HG03575 (cell line): Measurements from ENCODE around the gene DPH3.

ENCODE experiments used
- ATAC-seq: cut with Tn5 transposase; IDR thresholded peaks from one replicate; pipeline ENCODE4 v1.9.1; 2021; ENCODE audit not compliant: unreplicated experiment, insufficient number of reproducible peaks, low FRiP score; ENCODE audit errors: extremely low read depth

DPH3 gene

DNA sequence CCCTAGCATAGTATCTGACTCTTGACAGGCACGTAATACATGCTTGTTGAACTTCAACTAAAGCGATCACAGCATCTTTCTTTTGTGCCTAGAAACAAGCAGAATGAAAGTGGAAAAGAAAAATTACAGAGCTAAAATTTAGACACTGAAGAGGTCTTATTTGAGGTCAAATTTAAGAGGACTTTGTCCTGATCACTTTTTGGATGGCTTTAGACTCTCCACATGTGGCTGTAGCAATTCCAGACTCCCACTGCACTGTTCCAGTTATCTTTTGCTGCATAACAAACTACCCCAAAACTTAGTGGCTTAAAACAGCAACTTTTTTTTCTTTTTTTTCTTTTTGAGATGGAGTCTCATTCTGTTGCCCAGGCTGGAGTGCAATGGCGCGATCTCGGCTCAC, 23.5 kb downstream of the DPH3 start:
- ATAC-seq: no peak

DNA sequence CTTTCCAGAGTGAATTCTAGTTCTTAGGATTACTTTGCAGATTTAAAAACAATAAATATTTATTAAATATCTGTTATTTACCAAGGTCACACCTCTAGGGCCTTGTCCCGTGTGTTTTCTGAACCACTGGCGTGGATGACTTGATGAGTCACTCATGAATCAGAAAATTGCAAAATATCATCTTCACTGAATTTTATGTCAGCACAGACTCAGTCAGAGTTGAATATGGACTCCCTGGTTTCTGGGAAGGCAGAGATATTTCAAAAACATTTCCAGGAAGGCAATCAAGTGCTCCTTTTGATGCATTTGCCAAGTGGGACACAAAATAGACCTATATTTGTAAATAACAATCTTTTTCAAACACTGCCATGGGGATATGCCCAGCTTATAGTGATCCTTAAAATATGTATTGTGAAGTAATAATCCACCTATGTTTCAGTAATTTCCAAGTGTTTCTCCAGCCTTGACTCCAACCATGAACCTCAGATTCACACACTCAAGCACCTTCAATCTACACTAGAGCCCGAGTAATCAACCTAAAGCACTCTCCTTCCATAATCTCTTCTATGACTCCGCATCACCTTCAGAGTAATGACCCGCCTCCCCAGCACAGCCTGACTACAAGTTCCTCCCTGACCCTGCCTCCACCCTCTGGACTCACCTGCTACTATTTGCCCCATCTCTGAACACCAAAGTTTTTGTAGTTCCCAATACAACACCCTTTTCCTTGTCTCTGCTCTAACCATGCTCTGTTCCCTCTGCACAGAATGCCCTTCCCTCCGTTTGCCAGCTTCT, 24.3 kb downstream of the DPH3 start:
- no peak for ATAC-seq

DNA sequence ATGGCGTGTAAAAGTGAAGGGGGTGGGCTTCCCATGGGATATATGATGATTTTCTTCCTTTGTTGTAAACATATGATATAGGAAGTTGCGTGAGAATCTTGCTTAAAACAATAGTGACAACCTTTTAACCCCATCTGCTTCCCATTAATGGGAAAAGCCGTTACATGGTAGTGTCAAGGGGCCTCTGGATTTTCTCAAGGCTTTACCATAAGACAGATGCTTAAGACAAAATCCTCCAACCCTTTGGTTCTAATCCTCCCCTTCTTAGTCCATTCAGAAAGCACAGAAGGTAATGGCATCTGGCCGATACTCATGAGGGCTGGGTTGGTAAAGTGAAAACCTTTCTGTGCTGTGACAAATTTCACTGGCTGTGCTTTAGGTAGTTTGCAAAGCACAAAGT, 25.0 kb downstream of the DPH3 start:
- no peak for ATAC-seq

DNA sequence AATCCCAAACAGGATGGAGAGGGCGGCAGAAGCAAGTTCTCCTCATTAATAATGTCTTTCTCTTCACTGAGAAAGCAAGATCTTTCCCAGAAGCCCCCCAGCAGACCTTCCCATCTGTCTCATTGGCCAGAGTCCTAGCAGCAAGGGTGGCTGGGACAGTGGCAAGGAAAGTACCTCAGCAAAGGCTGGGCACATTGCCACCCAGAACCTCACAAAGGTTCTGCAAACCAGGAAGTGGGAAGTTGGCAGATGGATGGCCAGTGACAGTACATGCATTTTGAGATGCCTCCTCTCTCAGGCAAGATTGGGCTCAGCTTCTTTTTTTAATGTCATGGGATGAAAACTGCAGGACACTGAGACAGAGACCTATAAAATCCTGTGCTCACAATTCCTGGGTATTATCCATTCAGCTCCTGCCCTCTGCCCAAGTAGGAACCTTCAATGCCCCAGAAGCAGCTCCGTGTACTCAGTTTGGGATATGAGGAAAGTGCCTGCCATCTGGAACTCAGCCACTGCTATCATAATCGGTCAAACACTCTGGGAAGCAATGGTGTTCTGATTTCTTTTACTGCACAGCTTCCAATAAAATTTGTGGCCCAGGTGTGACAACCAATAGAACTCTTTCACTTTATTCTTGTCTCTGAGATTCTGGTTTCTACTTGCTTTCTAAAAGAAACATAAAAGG, 25.5 kb downstream of the DPH3 start:
- no peak for ATAC-seq

- no peak for ATAC-seq
Observed at GRCh38 chr3:16236856-16237393, 27.8 kb downstream of the DPH3 start.

- ATAC-seq: no peak
Observed at GRCh38 chr3:16236030-16236639, 28.6 kb downstream of the DPH3 start.

- no peak for ATAC-seq
Observed at GRCh38 chr3:16234281-16234680, 30.5 kb downstream of the DPH3 start.

- ATAC-seq: no peak
Observed at GRCh38 chr3:16233806-16234205, 30.9 kb downstream of the DPH3 start.

GRCh38 chr3:16231983-16232382, 32.8 kb downstream of the DPH3 start:
- no peak for ATAC-seq

GRCh38 chr3:16229681-16230080, 35.1 kb downstream of the DPH3 start:
- no peak for ATAC-seq

DNA sequence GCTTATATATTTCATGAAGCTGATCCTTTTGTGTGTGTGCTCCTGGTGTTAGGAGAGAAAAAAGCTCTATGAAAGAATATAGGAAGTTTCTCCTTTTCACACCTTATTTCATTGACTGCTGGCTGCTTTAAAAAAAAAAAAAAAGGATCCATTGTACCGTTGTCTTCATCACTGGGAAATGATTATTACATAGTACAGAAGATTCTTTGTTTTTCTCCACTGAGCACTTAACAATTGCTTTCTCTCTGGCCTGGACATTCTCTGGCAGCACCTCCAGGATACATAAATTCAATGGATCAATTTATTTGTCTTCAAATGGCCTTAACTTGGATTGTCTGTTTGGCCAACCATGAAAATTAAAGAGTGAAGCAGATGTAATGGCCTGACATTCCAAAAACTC, 37.2 kb downstream of the DPH3 start:
- no peak for ATAC-seq

DNA sequence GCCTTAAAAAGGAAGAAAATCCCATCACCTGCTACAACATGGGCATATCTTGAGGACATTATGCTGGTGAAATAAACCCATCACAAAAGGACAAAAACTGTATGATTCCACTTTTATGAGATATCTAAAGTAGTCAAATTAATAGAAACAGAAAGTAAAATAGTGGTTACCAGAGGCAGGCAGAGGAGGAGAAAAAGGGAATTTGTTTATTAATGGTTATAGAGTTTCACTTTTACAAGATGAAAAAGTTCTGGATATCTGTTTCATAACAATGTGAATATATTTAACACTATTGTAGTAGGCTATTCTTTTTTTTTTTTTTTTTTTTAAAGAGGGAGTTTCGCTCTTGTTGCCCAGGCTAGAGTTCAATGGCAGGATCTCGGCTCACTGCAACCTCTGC, 40.4 kb downstream of the DPH3 start:
- no peak for ATAC-seq

DNA sequence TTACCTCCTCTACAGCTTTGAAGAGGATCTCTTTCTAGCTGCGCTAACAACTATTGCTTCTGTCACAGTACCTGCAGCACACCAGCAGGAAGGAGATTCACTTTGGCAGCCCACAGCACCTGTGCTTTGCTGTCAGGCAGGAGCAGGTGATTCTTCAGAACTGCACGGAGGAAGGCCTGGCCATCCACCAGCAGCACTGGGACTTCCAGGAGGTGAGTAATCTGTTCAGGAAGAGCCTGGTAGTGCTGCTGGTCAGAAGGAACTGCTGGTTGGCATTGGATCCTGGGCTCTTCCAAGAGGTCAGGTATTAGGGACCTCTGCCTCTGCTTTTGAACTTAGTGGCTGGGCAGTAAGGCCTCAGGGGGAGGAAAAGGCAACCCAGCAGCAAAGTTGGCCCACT, 42.2 kb downstream of the DPH3 start:
- ATAC-seq: no peak

- no peak for ATAC-seq
Observed at GRCh38 chr3:16221990-16222389, 42.8 kb downstream of the DPH3 start.

DNA sequence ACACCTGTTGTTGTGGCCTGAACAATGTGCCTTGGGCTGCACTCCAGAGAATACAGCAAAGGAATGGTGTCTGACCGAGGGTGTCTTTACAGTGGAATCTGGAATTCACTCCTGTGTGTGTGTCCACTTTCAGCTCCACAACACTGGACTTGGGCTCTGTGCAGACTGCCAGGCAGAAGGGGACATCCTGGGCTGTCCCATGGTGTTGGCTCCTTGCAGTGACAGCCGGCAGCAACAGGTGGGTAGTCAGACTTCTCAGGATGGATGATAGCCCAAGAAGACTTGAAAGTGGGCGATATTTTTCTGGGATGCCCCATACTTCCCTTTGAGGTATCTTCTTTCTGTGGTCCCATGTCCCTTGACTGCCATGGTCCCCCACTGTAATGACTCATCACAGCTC, 45.0 kb downstream of the DPH3 start:
- ATAC-seq: no peak

GRCh38 chr3:16216373-16216935, 48.3 kb downstream of the DPH3 start:
- ATAC-seq: no peak

GRCh38 chr3:16214366-16214765, 50.4 kb downstream of the DPH3 start:
- no peak for ATAC-seq

DNA sequence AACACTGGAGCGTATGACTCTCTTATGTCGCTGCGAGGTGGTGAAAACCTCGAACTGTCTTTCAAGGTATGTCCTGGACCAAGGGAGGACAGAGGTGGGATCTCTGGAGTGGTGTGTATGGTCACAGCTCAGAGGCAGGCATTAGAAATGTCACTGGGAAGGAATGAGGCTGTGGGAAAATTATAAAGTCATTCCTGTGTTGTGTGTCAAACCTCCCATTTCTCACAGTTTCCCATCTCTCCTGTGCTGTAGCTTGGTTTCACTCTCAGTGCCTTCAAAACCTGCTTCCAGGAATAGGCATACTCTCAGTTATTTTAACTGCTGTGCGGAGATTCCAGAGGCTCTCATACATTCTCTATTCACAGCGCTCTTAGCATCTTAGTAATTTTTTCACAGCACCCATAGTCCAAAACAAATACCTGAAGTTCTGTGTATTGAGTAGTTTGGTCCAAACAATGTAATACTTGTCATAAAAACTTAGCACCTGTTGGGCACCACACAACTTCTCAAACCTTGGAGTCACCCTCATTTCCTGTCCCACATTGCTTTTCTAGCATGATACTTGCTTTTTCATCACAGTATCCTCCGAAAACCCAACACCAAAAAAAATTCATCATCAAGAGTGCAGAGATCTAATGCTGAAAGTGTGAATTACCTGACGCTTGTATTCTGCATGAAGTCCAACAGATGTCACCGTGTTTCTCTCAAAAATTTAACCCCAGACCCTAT, 53.4 kb downstream of the DPH3 start:
- ATAC-seq: no peak
